Osteocyte (in vitro differentiated cells): Measurements from ENCODE around the gene PIGB. TPM values are rescaled to one million over a fixed set of nuclear protein-coding genes. Genes with fewer than 3 reads are reported as not detected.

ENCODE experiments used
- DNase-seq: peaks from one replicate; pipeline ENCODE4 v3.0.0; 2021; ENCODE audit warnings: mixed read lengths; ENCODE audit not compliant: unreplicated experiment; ENCODE audit errors: extremely low spot score
- H3K27ac Mint-ChIP-seq: one replicate; pipeline ENCODE4 v1.8.0; 2021; ENCODE audit warnings: mild to moderate bottlenecking, mixed read lengths; ENCODE audit not compliant: unreplicated experiment
- H3K27me3 Mint-ChIP-seq: one replicate; pipeline ENCODE4 v1.8.0; 2021; ENCODE audit warnings: mixed read lengths; ENCODE audit not compliant: unreplicated experiment
- H3K36me3 Mint-ChIP-seq: one replicate; pipeline ENCODE4 v1.8.0; 2021; ENCODE audit warnings: mixed read lengths; ENCODE audit not compliant: unreplicated experiment
- H3K4me1 Mint-ChIP-seq: one replicate; pipeline ENCODE4 v1.8.0; 2021; ENCODE audit warnings: mixed read lengths; ENCODE audit not compliant: unreplicated experiment
- H3K4me3 Mint-ChIP-seq: one replicate; pipeline ENCODE4 v1.8.0; 2021; ENCODE audit warnings: mild to moderate bottlenecking, moderate library complexity, mixed read lengths; ENCODE audit not compliant: unreplicated experiment
- H3K9me3 Mint-ChIP-seq: one replicate; pipeline ENCODE4 v1.8.0; 2021; ENCODE audit warnings: mixed read lengths; ENCODE audit not compliant: unreplicated experiment
- CTCF ChIP-seq: fragments of 200-600 bp; sonication (generic); IDR thresholded peaks from 2 replicates; pipeline ENCODE4 v1.5.0; 2021; ENCODE audit warnings: antibody characterized with exemption, mild to moderate bottlenecking, moderate library complexity
- total RNA-seq: library from RNA; stranded (reverse); gene quantifications from 2 replicates; pipeline ENCODE4 v1.2.1, GENCODE V29; 2021

The PIGB gene
- total RNA-seq, 1 donor from 2014 or later = 15.9 TPM

GRCh38 chr15:55360256-55360655, 41.2 kb downstream of the PIGB start:
- H3K4me1 Mint-ChIP-seq = peaks cover 2% of the 10 kb centered on the region
- no peak overlapping the region for H3K4me3 Mint-ChIP-seq
- H3K27ac Mint-ChIP-seq = peak overlapping the region; percentile 31
- peaks cover 36% of the 10 kb centered on the region for H3K36me3 Mint-ChIP-seq
- no peaks in the 10 kb centered on the region for H3K9me3 Mint-ChIP-seq
- no peak for TF ChIP-seq CTCF
- DNase-seq = no peak
- no peaks in the 10 kb centered on the region for H3K27me3 Mint-ChIP-seq

DNA sequence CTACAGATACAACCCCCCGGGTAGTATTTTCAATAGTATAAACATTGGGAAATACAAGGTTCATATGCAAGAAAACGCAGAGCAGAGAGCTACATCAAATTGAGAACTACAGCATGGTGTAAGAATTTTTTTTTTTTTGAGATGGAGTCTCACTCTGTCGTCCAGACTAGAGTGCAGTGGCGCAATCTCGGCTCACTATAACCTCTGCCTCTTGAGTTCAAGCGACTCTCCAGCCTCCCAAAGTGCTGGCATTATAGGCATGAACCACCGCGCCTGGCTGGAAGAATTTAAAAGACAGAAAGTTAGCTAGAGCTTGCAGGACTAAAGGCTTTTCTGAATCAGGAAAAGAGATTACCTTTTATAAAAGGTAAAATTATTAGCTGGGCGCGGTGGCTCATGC, 42.0 kb downstream of the PIGB start:
- Mint-ChIP-seq H3K4me3 (no peak overlapping the region), H3K4me1 (peaks cover 2% of the 10 kb centered on the region), H3K27me3 (no peaks in the 10 kb centered on the region), H3K36me3 (peaks cover 36% of the 10 kb centered on the region), H3K9me3 (no peaks in the 10 kb centered on the region), H3K27ac (no peak overlapping the region)
- DNase-seq = no peak
- TF ChIP-seq CTCF = no peak

GRCh38 chr15:55362641-55363040, 43.6 kb downstream of the PIGB start:
- Mint-ChIP-seq H3K4me3 (no peak overlapping the region), H3K27me3 (no peaks in the 10 kb centered on the region), H3K27ac (no peak overlapping the region), H3K36me3 (peaks cover 29% of the 10 kb centered on the region), H3K9me3 (no peaks in the 10 kb centered on the region), H3K4me1 (peaks cover 2% of the 10 kb centered on the region)
- no peak for DNase-seq
- TF ChIP-seq CTCF = no peak

DNA sequence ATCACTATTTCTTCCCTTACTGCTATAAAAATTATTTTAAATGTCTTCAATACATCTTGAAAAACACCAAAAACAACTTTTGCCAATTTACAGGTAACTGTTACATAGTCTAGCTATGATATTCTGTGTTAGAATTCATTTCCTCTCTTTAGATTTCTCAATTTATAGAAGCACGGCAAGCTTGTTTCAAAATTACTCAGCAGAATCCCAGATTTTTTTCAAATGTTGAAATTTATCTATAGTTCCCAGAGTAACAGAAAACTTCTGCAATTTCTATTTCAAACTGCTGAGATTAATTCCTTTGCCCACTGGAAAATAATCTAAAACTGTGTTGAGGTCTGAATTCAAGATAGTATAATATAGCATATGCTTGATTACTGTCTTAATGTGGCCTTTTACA, 48.0 kb downstream of the PIGB start:
- Mint-ChIP-seq H3K4me3 (no peak overlapping the region), H3K9me3 (no peaks in the 10 kb centered on the region), H3K27ac (no peak overlapping the region), H3K4me1 (no peaks in the 10 kb centered on the region), H3K36me3 (peaks cover 32% of the 10 kb centered on the region), H3K27me3 (no peaks in the 10 kb centered on the region)
- no peak for DNase-seq
- no peak for TF ChIP-seq CTCF

DNA sequence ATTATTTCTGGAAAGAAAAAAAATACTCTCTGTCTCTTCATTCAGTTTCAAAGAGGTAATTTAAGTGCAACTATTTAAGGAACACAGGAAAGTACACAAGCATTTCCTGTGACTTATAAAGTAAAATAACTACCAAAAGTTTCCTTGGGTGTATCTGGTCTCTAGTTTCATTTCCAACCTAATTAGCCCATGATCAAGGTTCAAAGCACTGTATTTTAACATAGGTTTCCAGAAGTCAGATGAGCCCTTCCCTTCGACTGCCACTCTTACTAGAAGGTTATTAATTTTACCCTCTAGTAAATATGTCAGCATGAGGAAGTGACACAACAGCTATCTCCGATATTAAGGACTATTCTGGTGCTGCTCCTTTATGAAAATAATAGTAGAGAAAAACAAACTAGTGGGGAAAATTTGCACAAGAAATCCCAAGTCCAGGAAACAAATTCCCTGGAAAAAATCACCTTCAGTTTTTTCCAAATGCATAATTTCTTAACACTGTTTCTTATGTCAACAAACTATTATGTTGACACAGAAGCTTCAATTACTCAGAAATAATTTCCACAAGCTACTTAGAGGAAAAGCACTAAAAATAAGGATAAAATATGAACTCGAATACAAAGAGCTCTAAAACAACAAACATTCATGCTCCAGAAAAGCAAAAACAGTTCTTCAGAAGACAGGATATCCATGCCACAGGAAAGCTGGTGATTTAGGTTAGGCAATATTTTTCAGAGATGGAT, 53.8 kb downstream of the PIGB start:
- Mint-ChIP-seq H3K27me3 (no peaks in the 10 kb centered on the region), H3K27ac (peak overlapping the region; percentile 70)
- DNase-seq = no peak

More for the DNA sequence above, 53.8 kb downstream of the PIGB start:
- H3K4me3 Mint-ChIP-seq = no peak overlapping the region
- peaks cover 11% of the 10 kb centered on the region for H3K4me1 Mint-ChIP-seq
- no peaks in the 10 kb centered on the region for H3K9me3 Mint-ChIP-seq
- H3K36me3 Mint-ChIP-seq = peaks cover 45% of the 10 kb centered on the region
- TF ChIP-seq CTCF = no peak
